HG03460 (cell line): ENCODE data around the gene AEBP2.

Experiments used
- ATAC-seq: cut with Tn5 transposase; IDR thresholded peaks from one replicate; pipeline ENCODE4 v1.9.1; 2021; ENCODE audit not compliant: unreplicated experiment

The AEBP2 gene

GRCh38 chr12:19498099-19498498 is 58.8 kb downstream of the AEBP2 start:
- no peak for ATAC-seq

GRCh38 chr12:19499030-19499429 is 59.7 kb downstream of the AEBP2 start:
- ATAC-seq = no peak

GRCh38 chr12:19506497-19506896 is 67.2 kb downstream of the AEBP2 start:
- ATAC-seq = no peak

- no peak for ATAC-seq
Observed at GRCh38 chr12:19507823-19508222, 68.5 kb downstream of the AEBP2 start.

- ATAC-seq = no peak
Observed at GRCh38 chr12:19510461-19510860, 71.2 kb downstream of the AEBP2 start.

- no peak for ATAC-seq
Observed at GRCh38 chr12:19515179-19515578, 75.9 kb downstream of the AEBP2 start.

- ATAC-seq = no peak
Observed at GRCh38 chr12:19517583-19517982, 78.3 kb downstream of the AEBP2 start.

GRCh38 chr12:19518209-19518608 is 78.9 kb downstream of the AEBP2 start:
- ATAC-seq = no peak

- no peak for ATAC-seq
Observed at GRCh38 chr12:19520646-19521415, 81.5 kb downstream of the AEBP2 start.

- ATAC-seq = no peak
Observed at GRCh38 chr12:19525274-19525673, 86.0 kb downstream of the AEBP2 start.

- no peak for ATAC-seq
Observed at GRCh38 chr12:19527866-19528265, 88.6 kb downstream of the AEBP2 start.

- no peak for ATAC-seq
Observed at GRCh38 chr12:19528750-19529149, 89.5 kb downstream of the AEBP2 start.

- ATAC-seq = no peak
Observed at GRCh38 chr12:19529951-19530636, 90.8 kb downstream of the AEBP2 start.

- no peak for ATAC-seq
Observed at GRCh38 chr12:19530637-19531023, 91.3 kb downstream of the AEBP2 start.

GRCh38 chr12:19533567-19533966 is 94.3 kb downstream of the AEBP2 start:
- ATAC-seq = no peak

- no peak for ATAC-seq
Observed at GRCh38 chr12:19539071-19539470, 99.8 kb downstream of the AEBP2 start.

GRCh38 chr12:19539836-19540235 is 100.5 kb downstream of the AEBP2 start:
- no peak for ATAC-seq

- ATAC-seq = no peak
Observed at GRCh38 chr12:19542606-19543005, 103.3 kb downstream of the AEBP2 start.

- no peak for ATAC-seq
Observed at GRCh38 chr12:19544353-19544752, 105.1 kb downstream of the AEBP2 start.

- ATAC-seq = no peak
Observed at GRCh38 chr12:19545301-19545700, 106.0 kb downstream of the AEBP2 start.

- no peak for ATAC-seq
Observed at GRCh38 chr12:19546027-19546426, 106.7 kb downstream of the AEBP2 start.

- ATAC-seq = no peak
Observed at GRCh38 chr12:19546611-19547162, 107.4 kb downstream of the AEBP2 start.
